Stimulated activated CD8-positive, alpha-beta memory T cell treated with anti-CD3 and anti-CD28 coated beads, Interleukin-2, amount 100 ng/mL, for 1 hour (primary cell): ENCODE results near the gene EDIL3.

ENCODE experiments used
- DNase-seq, 2 donors: peaks; one replicate each; pipeline ENCODE4 v3.0.0-alpha.2; 2020; ENCODE audit warnings: low read depth in 2 of 2

Gene EDIL3

GRCh38 chr5:84259283-84260045 is 125.2 kb downstream of the EDIL3 start:
- DNase-seq: no peak

- DNase-seq: no peak
These were observed 127.6 kb downstream of the EDIL3 start for GRCh38 chr5:84257061-84257460.

GRCh38 chr5:84255315-84255714 is 129.4 kb downstream of the EDIL3 start:
- DNase-seq: no peak

DNA sequence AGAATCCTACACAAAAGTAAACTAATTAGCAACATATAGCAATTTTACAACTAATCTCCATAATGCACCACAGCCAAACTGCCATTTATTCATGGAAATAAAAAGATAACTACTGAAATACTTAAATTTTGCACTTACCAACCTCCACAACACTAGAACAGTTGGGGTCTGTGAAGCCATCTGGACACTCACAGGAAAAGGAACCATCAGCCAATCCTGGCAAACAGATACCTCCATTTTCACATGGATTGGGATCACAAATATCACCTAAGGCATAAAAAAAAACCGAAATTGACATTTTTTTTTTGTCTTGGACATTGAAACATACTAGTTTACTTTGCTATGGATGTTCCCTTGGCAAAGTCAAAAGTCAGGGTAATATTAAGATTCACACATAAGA is 130.7 kb downstream of the EDIL3 start:
- no peak for DNase-seq

GRCh38 chr5:84251503-84251902 is 133.2 kb downstream of the EDIL3 start:
- DNase-seq: no peak

- DNase-seq: no peak
These were observed 134.6 kb downstream of the EDIL3 start for GRCh38 chr5:84249918-84250630.

- DNase-seq: no peak
These were observed 136.7 kb downstream of the EDIL3 start for GRCh38 chr5:84248013-84248412.

DNA sequence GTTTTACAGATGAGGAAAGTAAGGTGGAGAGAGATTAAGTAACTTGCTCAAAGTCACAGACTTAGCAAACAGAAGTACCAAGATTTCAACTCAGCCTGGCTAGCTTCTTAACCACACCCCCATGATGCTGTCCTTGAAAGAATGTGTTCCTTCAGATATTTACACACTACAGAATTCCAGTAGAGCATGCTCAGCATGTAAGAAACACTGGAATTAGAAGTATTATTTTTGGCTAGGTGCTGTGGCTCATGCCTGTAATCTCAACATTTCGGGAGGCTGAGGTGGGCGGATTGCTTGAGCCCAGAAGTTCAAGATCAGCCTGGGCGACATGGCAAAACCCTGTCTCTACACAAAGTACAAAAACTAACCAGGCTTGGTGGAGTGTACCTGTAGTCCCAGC is 142.4 kb downstream of the EDIL3 start:
- no peak for DNase-seq

DNA sequence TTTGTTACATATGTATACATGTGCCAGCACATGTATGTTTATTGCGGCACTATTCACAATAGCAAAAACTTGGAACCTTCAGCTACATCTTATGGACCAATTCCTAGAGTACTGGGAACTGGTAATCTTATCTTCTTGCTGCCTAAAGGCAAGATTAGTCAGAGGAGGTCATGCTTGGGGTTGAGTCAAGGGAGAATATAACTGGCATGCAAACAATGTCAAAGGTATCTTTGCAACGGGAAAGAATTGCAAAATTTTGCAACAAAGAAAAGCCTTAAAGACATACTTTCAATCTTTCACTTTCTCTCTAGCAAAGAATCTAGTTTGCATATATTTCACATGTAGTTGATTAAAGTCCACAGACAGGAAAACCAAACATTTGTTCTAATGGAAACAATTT is 145.2 kb downstream of the EDIL3 start:
- DNase-seq: no peak

- no peak for DNase-seq
These were observed 147.6 kb downstream of the EDIL3 start for GRCh38 chr5:84237126-84237525.

DNA sequence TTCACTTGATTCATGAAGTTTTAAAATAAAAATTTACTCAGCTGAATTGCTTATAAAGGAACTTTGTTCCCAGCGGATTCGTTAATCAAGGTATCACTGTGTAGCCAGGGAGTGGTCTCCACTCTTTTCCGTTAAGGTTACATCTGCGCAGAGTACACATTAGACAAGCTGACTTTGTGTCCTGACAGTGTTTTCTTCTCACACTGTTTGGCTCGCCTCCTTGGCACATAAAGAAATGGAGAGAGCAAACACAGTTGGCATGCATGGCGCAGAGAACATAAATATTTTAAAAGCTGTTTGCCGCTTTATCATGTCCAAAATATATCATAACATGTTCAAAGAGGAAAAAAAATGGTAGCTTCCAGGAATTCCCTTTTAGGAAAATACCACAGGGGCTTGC is 153.2 kb downstream of the EDIL3 start:
- no peak for DNase-seq

DNA sequence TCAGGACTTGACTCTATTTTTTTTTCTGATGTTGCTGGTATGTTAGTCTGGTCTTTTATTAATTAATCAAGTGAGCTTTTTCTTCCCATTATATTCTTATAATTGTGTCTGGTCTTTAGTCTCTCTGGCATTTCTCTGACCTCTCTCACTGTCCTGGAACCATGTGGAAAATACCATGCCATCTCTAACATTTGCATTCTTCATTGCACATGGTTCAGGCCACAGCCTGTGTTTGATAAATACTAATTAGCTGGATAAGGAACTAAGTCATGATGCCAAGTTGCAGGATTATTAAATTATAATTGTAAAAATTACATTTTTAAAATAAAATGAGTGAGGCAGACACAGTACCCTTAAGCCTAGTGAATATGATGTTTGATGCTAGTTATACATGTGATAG is 155.6 kb downstream of the EDIL3 start:
- no peak for DNase-seq

- no peak for DNase-seq
These were observed 156.4 kb downstream of the EDIL3 start for GRCh38 chr5:84228266-84228665.

- no peak for DNase-seq
These were observed 157.4 kb downstream of the EDIL3 start for GRCh38 chr5:84227236-84227635.

DNA sequence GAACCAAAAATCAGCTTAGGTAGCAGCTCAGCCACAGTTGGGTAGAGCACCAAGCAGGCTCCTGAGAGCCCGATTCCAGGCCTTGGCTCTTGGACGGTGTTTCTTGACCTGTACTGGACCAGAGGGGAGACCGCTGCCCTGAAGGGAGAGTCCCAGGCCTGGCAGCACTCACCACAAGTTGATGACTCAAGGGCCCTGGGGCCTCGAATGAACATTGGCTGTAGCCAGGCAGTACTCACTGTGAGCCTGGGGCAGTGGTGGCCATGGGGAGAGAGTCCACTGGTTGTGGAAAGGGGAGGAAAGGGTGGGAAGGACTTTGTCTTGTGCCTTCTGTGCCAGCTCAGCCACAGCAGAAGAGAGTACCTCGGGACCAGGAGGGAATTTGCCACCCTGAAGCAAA is 166.1 kb downstream of the EDIL3 start:
- no peak for DNase-seq

GRCh38 chr5:84215521-84215920 is 169.2 kb downstream of the EDIL3 start:
- DNase-seq: no peak

DNA sequence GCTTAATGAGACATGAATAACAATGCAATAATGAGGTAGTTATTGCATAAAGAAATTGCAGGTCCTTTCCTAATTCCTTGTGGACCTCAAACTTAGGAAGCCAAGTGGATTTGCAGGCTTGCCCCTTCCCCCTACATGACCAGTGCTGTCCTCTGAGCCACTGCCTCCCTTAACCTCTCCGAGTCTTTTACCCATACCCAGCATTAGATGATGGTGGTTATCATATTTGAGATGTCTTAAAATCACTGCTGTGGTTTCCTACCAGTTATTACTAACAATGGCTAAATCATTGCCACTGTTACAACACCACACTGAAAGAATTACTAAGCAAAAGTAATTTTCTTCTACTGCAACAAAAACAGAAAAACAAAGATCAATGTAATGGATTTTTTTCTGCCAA is 170.8 kb downstream of the EDIL3 start:
- DNase-seq: no peak

DNA sequence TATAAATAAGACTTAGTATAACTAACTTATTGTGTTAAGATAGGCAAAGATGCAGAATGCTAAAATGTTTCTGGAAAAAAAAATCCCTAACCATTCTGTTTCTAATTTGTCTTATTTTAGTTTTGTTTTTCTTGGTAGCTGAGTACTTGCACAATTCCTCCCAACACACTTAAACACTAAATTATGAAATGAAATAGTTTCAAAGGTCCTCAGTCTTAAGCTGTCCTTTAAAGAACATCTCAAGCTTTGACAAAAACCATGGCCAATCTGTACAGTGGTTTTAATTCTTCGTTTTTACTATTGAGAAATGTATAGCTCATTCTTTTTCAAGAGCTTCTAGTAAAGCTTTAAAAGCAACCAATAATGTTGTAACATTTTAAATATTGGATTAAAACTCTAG is 171.5 kb downstream of the EDIL3 start:
- no peak for DNase-seq

GRCh38 chr5:84204772-84205171 is 179.9 kb downstream of the EDIL3 start:
- DNase-seq: no peak

GRCh38 chr5:84202136-84202535 is 182.5 kb downstream of the EDIL3 start:
- no peak for DNase-seq

GRCh38 chr5:84197538-84197937 is 187.1 kb downstream of the EDIL3 start:
- DNase-seq: no peak

DNA sequence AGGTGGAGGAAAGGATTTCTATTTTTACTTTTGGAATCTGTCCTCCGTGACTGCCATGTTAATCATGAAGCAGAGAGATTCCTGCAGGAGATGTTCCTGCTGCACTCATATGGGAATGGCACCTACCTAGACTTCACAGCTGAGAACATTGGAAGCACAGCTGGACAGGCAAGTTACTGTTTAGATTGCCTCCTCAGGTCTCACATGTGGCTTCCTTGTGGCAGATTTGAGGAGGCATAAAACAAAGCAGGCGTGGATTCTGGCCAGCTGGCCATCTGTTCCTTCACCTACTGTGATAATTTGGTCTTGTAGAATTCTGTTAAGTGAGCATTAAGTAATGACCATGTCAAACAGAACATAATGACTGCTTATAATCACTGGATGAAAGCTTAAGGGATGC is 193.4 kb downstream of the EDIL3 start:
- DNase-seq: no peak

GRCh38 chr5:84184857-84185256 is 199.8 kb downstream of the EDIL3 start:
- DNase-seq: no peak

DNA sequence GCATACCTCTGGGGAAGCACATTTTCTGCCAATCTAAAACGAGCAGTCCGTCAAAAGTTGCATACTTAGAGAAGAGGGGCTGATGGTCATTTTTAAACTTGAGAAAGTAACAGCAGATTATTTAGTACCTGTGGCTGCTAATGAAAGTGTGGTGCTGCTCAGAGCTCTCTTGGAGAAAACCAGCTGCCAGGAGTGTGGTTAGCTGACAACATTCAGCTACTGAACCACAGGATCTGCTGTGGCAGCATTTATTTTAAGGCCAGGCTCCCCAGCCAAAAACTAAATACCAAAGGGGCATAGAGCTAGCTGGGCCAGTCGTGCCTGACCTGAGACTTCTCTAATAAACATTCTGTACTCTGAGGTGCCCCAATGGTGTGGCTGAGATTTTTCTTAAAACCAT is 203.6 kb downstream of the EDIL3 start:
- DNase-seq: no peak
